Measurements from ENCODE around the gene NEDD1.

The NEDD1 gene

GRCh38 chr12:96883571-96883970 is 23.5 kb upstream of the NEDD1 start:
- TF ChIP-seq CTCF (IDR thresholded peaks at IDR 0.05) = no peak

- TF ChIP-seq CTCF (IDR thresholded peaks at IDR 0.05) = no peak
Observed at GRCh38 chr12:96886998-96887677, 19.9 kb upstream of the NEDD1 start.

GRCh38 chr12:96889273-96889933 is 17.7 kb upstream of the NEDD1 start:
- TF ChIP-seq CTCF (IDR thresholded peaks at IDR 0.05) = no peak

GRCh38 chr12:96890331-96890730 is 16.7 kb upstream of the NEDD1 start:
- no peak for TF ChIP-seq CTCF (IDR thresholded peaks at IDR 0.05)

- no peak for TF ChIP-seq CTCF (IDR thresholded peaks at IDR 0.05)
Observed at GRCh38 chr12:96892104-96892503, 15.0 kb upstream of the NEDD1 start.

- no peak for TF ChIP-seq CTCF (IDR thresholded peaks at IDR 0.05)
Observed at GRCh38 chr12:96897421-96897820, 9.6 kb upstream of the NEDD1 start.

- TF ChIP-seq CTCF (IDR thresholded peaks at IDR 0.05) = no peak
Observed at GRCh38 chr12:96901175-96901574, 5.9 kb upstream of the NEDD1 start.

Measured in LNCAP (cell line).